ENCODE measurements around the gene WIPF2.

The WIPF2 gene

GRCh38 chr17:40243761-40244160 is 24.7 kb downstream of the WIPF2 start:
- no peak for DNase-seq
- intact Hi-C loops (cut with DNase I): no loop called here

GRCh38 chr17:40244255-40244654 is 25.2 kb downstream of the WIPF2 start:
- intact Hi-C loops (cut with DNase I): no loop called here
- DNase-seq: no peak

GRCh38 chr17:40247926-40248495 is 28.9 kb downstream of the WIPF2 start:
- no peak for DNase-seq
- intact Hi-C loops (cut with DNase I): no loop called here

- no peak for DNase-seq
- intact Hi-C loops (cut with DNase I): no loop called here
These were observed 29.4 kb downstream of the WIPF2 start for GRCh38 chr17:40248507-40248906.

DNA sequence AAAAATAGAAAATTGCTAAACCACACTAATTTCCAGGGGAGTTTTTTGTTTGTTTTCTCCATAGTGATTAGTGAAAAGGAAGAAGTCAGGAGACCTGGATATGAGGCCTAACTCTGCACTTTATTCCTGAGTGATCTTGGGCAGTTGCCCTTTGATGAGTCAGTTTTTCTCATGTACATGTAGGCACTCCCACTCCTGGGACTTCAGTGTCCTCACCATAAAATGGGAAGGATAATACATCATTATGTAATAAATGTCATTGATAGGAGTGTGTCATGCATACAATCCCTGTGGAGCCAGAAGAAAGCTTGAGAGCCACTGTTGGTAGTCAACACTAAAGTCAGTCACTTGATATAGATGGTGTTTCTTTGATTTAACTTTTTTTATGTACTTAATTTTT is 32.5 kb downstream of the WIPF2 start:
- intact Hi-C loops (cut with DNase I): no loop called here
- no peak for DNase-seq

- DNase-seq: no peak
- intact Hi-C loops (cut with DNase I): no loop called here
These were observed 34.5 kb downstream of the WIPF2 start for GRCh38 chr17:40253565-40253964.

- intact Hi-C loops (cut with DNase I): no loop called here
These were observed 40.4 kb downstream of the WIPF2 start for GRCh38 chr17:40259505-40259904.

DNA sequence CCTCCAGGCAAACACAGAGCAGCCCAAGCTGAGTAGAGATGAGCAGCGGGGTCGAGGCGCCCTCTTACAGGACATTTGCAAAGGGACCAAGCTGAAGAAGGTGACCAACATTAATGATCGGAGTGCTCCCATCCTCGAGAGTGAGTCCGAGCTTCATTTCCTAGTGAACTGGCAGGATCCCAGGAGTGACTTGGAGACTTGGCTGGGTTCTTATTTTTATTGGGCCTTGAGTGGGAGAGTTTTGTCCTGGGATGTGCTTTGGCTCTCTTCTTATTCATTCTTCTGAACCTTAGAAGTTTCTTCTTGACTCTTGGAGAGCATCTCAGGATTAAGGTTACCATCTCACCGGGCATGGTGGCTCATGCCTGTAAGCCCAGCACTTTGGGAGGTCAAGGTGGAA is 41.4 kb downstream of the WIPF2 start:
- no peak for DNase-seq

More at GRCh38 chr17:40259505-40259904, 40.4 kb downstream of the WIPF2 start:
- DNase-seq: no peak

DNA sequence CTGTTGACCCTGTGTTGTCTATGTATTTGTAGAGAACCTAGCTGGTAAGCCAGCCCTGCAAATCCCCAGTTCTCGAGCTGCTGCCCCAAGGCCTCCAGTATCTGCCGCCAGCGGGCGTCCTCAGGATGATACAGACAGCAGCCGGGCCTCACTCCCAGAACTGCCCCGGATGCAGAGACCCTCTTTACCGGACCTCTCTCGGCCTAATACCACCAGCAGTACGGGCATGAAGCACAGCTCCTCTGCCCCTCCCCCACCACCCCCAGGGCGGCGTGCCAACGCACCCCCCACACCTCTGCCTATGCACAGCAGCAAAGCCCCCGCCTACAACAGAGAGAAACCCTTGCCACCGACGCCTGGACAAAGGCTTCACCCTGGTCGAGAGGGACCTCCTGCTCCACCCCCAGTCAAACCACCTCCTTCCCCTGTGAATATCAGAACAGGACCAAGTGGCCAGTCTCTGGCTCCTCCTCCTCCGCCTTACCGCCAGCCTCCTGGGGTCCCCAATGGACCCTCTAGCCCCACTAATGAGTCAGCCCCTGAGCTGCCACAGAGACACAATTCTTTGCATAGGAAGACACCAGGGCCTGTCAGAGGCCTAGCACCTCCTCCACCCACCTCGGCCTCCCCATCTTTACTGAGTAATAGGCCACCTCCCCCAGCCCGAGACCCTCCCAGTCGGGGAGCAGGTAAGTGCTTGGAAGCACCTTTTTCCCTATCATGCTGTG is 45.5 kb downstream of the WIPF2 start:
- no peak for DNase-seq
- intact Hi-C loops (cut with DNase I): no loop called here

More for the DNA sequence above, 41.4 kb downstream of the WIPF2 start:
- intact Hi-C loops (cut with DNase I): no loop called here

DNA sequence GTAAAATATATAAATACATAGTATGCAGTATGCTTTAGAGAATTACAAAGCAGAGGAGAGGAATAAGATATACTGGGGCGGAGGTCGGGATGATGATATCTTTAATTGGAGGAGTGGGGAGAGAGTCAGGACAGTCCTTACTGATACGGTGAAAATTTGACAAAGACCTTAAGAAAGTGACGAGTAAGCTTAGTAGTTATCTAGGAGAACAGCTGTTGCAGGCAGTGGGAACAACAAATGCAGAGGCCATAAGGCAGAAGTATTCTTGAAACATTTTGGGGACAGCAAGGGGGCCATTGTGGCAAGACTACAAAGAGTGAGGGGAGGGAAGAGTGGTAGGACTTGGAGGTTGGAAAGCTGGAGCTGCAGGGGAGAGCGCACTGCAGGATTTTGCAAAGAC is 46.2 kb downstream of the WIPF2 start:
- DNase-seq: no peak
- intact Hi-C loops (cut with DNase I): no loop called here

DNA sequence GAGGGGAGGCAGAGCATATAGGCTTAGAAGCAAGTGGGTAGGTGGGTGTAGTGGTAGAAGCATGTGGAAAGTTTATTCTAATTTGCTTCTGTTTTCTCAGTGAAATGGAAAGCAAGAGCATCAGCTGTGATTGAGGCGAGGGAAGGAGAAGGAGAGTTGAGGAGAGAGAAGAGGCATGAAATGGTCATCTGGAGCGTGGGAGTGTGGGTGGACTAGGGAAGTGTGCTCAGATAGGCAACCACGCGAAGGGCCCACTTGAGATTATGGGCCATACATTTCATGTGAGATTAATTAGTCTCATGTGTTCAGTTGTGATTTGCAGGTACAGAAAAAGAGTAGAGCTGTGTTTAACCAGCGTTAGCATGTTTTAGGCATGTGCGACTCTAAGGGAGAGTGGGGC is 47.8 kb downstream of the WIPF2 start:
- intact Hi-C loops (cut with DNase I): no loop called here
- no peak for DNase-seq

GRCh38 chr17:40268141-40268712 is 49.1 kb downstream of the WIPF2 start:
- intact Hi-C loops (cut with DNase I): no loop called here
- DNase-seq: no peak

DNA sequence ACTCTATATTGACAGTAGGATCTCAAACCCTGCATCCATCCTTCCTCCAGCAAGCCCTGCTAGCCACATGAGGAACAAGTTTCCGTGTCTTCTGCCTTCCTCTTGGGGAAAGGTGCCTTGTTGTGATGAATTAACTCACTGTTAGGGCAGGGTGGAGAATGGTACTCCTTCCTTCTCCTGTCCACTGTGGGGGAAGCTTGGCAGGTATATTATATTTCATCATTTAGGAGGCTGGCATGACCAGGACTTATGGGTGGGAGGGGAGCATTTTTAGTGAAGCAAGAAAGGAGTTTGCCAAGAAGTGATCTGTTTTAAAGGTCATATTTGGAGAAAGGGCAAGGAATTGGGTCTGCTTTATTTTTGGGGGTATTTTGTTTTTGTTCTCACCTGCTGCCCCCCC is 59.3 kb downstream of the WIPF2 start:
- intact Hi-C loops (cut with DNase I): no loop called here
- no peak for DNase-seq

DNA sequence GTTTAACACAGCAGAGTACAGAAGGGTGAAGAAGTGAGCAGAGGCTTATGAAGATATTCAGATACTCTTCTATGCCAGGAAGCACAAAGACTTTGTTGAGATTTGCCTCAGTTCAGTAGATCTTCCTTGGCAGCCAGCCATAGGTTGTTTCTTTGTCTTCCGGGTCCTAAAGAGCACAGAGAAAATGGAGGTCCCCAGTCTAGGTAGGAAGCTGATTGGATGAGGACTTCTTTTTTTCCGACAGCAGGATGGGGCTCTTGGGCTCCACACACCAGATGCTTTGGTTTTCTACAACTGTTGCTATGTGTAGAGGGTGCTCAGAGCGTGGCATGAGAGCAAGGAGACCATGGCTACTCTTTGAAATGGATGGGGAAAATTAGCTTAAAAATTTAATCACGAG is 60.3 kb downstream of the WIPF2 start:
- intact Hi-C loops (cut with DNase I): no loop called here
- DNase-seq: no peak

DNA sequence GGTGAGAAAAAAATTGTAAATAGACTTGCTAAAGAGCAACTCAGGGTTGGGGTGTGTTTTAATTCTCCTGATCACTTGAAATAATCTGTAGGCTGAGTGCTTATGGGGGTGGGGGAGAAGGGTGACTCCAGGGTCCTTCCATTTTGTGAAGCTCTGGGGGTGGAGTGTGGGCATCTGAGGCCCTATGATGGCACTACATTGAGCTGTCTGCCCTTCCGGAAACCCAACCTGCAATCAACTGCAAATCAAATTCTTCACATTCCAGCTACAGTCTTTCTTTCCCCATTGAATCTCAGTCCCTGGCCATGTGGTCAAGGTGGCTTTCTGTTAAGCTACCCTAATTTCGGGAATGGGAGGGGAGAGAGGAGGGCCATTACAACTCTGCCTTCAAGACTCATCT is 62.6 kb downstream of the WIPF2 start:
- no peak for DNase-seq
- intact Hi-C loops (cut with DNase I): no loop called here

DNA sequence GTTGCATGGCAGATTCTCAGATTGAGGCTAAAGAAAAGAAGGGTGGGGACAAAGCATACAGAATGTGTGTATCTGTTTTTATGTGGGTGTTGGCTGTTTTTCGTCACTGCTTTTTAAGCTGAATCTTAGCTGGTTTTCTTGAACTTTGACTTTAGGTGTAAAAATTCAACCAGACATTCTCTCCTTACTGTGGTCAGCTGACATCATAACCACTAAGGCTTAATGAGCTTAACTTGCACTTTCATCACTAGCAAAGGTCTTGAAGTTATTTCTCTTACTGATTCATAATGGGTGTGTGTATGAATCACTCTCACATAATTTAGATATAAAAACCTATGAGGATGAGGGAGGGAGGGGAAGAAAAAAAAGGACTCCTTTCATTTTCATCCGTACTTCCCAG is 64.6 kb downstream of the WIPF2 start:
- DNase-seq: no peak
- intact Hi-C loops (cut with DNase I): no loop called here

GRCh38 chr17:40284085-40284713 is 65.1 kb downstream of the WIPF2 start:
- intact Hi-C loops (cut with DNase I): no loop called here
- no peak for DNase-seq

GRCh38 chr17:40286473-40286872 is 67.4 kb downstream of the WIPF2 start:
- intact Hi-C loops (cut with DNase I): loop anchor here (5.0 kb wide), 1 partner anchor 69 kb away; the partner anchor contains the start of gene WIPF2
- DNase-seq: no peak

DNA sequence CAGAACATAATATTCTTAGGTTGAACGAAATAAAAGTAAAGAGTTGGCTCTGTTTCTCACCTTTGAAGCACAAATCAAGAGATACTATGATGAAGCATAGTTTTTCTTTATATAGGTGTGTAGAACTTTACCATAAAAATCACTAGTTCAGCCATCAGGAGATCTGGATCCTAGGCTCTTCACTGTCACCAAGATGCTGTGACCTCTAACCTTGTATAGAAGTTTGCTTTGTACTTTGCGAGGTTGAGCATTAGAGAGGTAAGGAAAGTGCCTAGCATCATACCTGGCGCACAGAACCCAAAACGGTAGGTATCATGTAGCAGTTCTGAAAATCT is 68.0 kb downstream of the WIPF2 start:
- intact Hi-C loops (cut with DNase I): loop anchor here (5.0 kb wide), 1 partner anchor 70 kb away; the partner anchor contains the start of gene WIPF2
- DNase-seq: no peak

DNA sequence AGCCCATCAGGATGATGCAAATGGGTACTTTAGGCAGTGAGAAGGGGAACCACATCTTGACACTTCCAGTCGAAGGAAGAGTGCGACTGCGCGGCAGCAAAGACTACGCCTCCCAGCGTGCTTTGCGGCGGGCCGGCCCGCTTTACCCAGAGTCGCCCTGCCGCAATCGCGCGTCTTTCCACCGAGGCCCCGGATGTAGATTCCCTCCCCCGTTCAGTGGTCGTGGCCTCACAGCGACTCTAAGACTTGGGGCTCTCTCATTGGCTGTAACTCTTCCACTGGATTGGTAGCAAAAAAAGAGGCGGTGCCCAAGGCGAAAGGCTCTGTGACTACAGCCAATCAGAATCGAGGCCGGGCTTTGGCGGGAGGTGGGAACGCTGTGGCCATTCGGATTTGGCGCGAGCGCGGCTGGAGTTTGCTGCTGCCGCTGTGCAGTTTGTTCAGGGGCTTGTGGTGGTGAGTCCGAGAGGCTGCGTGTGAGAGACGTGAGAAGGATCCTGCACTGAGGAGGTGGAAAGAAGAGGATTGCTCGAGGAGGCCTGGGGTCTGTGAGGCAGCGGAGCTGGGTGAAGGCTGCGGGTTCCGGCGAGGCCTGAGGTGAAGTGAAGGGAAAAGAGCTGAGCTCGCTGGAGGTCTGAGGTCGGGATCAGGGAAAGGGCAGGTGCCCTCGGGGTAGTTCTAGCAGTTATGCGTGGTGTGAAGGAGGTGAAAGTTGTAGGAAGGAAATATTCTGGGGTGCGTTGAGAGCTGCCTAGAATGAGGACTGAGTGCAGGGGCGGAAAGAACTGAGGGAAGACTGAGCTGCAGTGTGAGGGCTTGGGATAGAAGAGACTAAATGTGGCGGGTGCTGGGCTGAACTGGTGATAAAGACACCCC is 68.6 kb downstream of the WIPF2 start, which contains the start of gene CDC6:
CDC6 (plus strand) TSS at position 386 of the 876 bp plus-strand sequence. CDS start 1,542 bp downstream, outside the sequence.
- intact Hi-C loops (cut with DNase I): loop anchor here (5.0 kb wide), 1 partner anchor 70 kb away; the partner anchor contains the start of gene WIPF2
- peak; percentile 98 to 100 (median 99) for DNase-seq
